Neural cell (in vitro differentiated cells): ENCODE data around the gene STAT2. TPM values are rescaled to one million over a fixed set of nuclear protein-coding genes. Genes with fewer than 3 reads are reported as not detected.

Experiments
- H2AFZ ChIP-seq: fragments of 200-600, 300-800 bp; sonication (generic), shearing (Covaris generic); 2 replicates; pipeline ENCODE4 v1.6.0; 2014; ENCODE audit warnings: low read depth, mild to moderate bottlenecking, antibody characterized with exemption, low read length, moderate library complexity
- H3F3A ChIP-seq: fragments of 200-600 bp; shearing (Covaris generic); 2 replicates; pipeline ENCODE4 v1.6.1; 2016; ENCODE audit warnings: mild to moderate bottlenecking, moderate library complexity, mixed read lengths, antibody characterized with exemption, low read length; ENCODE audit not compliant: insufficient read depth, poor library complexity, severe bottlenecking
- H3K27ac ChIP-seq: fragments of 200-600, 300-800 bp; sonication (generic), shearing (Covaris generic); 2 replicates; pipeline ENCODE4 v1.5.1; 2014; ENCODE audit warnings: mild to moderate bottlenecking, low read length, moderate library complexity
- H3K27me3 ChIP-seq: fragments of 300-800, 200-600 bp; sonication (generic), shearing (Covaris generic); 2 replicates; pipeline ENCODE4 v1.6.0; 2014; ENCODE audit warnings: mild to moderate bottlenecking, low read depth, low read length, moderate library complexity; ENCODE audit not compliant: insufficient read depth
- H3K36me3 ChIP-seq: fragments of 300-800, 200-600 bp; sonication (generic), shearing (Covaris generic); 2 replicates; pipeline ENCODE4 v1.5.1; 2014; ENCODE audit warnings: mild to moderate bottlenecking, antibody characterized with exemption, low read length, moderate library complexity; ENCODE audit not compliant: insufficient read depth
- H3K4me2 ChIP-seq: fragments of 300-800, 200-600 bp; sonication (generic), shearing (Covaris generic); 2 replicates; pipeline ENCODE4 v1.6.0; 2014; ENCODE audit warnings: mild to moderate bottlenecking, low read length
- H3K4me3 ChIP-seq: fragments of 300-800, 200-600 bp; sonication (generic), shearing (Covaris generic); 2 replicates; pipeline ENCODE4 v1.5.1; 2014; ENCODE audit warnings: mild to moderate bottlenecking, low read length, moderate library complexity
- H3K79me2 ChIP-seq: fragments of 200-600 bp; shearing (Covaris generic); replicated peaks from 2 replicates; pipeline ENCODE4 v1.6.0; 2014; ENCODE audit warnings: mild to moderate bottlenecking, low read length, moderate library complexity; ENCODE audit not compliant: insufficient read depth
- H3K9ac ChIP-seq: fragments of 300-800, 200-600 bp; sonication (generic), shearing (Covaris generic); 2 replicates; pipeline ENCODE4 v1.6.1; 2016; ENCODE audit warnings: mild to moderate bottlenecking, low read length, mixed read lengths
- H3K9me2 ChIP-seq: fragments of 200-600 bp; shearing (Covaris generic); 2 replicates; pipeline ENCODE4 v1.6.1; 2016; ENCODE audit warnings: mild to moderate bottlenecking, low read length, mixed read lengths; ENCODE audit not compliant: insufficient read depth
- H3K9me3 ChIP-seq: fragments of 200-600, 300-800 bp; sonication (generic), shearing (Covaris generic); 2 replicates; pipeline ENCODE4 v1.6.1; 2016; ENCODE audit warnings: mild to moderate bottlenecking, mixed run types, low read length, moderate library complexity, mixed read lengths
- H4K20me1 ChIP-seq: fragments of 200-600 bp; shearing (Covaris generic); 2 replicates; pipeline ENCODE4 v1.6.1; 2016; ENCODE audit warnings: mild to moderate bottlenecking, mixed run types; ENCODE audit not compliant: insufficient read depth
- CTCF ChIP-seq: fragments of 450-650 bp; IDR thresholded peaks from 2 replicates; pipeline ENCODE4 v1.5.1; 2014; ENCODE audit warnings: antibody characterized with exemption, mild to moderate bottlenecking, moderate library complexity; ENCODE audit not compliant: poor library complexity, severe bottlenecking
- EP300 ChIP-seq: fragments of 450-650 bp; conservative IDR thresholded peaks from 2 replicates; pipeline ENCODE4 v1.6.1; 2014; ENCODE audit warnings: antibody characterized with exemption, mild to moderate bottlenecking, moderate library complexity; ENCODE audit not compliant: poor library complexity, severe bottlenecking
- EZH2 ChIP-seq: fragments of 200-600, 300-800 bp; shearing (Covaris generic), sonication (generic); IDR thresholded peaks from 2 replicates; pipeline ENCODE4 v1.6.1; 2014; ENCODE audit warnings: antibody characterized with exemption, low read length, borderline replicate concordance, mild to moderate bottlenecking; ENCODE audit not compliant: insufficient read depth, poor library complexity, severe bottlenecking
- MXI1 ChIP-seq: fragments of 450-650 bp; conservative IDR thresholded peaks from 2 replicates; pipeline ENCODE4 v1.6.1; 2014; ENCODE audit warnings: antibody characterized with exemption, mild to moderate bottlenecking; ENCODE audit not compliant: poor library complexity, severe bottlenecking
- POLR2AphosphoS5 ChIP-seq: IDR thresholded peaks from 2 replicates; pipeline ENCODE4 v1.6.1; 2012
- RAD21 ChIP-seq: fragments of 450-650 bp; conservative IDR thresholded peaks from 2 replicates; pipeline ENCODE4 v1.6.1; 2014; ENCODE audit warnings: antibody characterized with exemption, mild to moderate bottlenecking, moderate library complexity
- REST ChIP-seq: IDR thresholded peaks from 2 replicates; pipeline ENCODE4 v1.6.1; 2012; ENCODE audit warnings: borderline replicate concordance
- SMC3 ChIP-seq: fragments of 450-650 bp; conservative IDR thresholded peaks from 2 replicates; pipeline ENCODE4 v1.6.1; 2014; ENCODE audit warnings: antibody characterized with exemption, mild to moderate bottlenecking, moderate library complexity; ENCODE audit not compliant: poor library complexity
- TAF1 ChIP-seq: IDR thresholded peaks from 2 replicates; pipeline ENCODE4 v1.6.1; 2012; ENCODE audit warnings: low read depth
- polyA plus RNA-seq: library from polyadenylated mRNA; depleted of rRNA; stranded (reverse); fragments of >200 nt; gene quantifications from 2 replicates; pipeline ENCODE4 v1.2.3, GENCODE V29; 2014

Gene STAT2
- polyA plus RNA-seq, 1 donor from 2014 or later: 88.2 TPM

GRCh38 chr12:56299308-56299852, 60.5 kb downstream of the STAT2 start:
- H3K4me2 ChIP-seq: peak overlapping the region; percentile 87

GRCh38 chr12:56298828-56299227, 61.1 kb downstream of the STAT2 start:
- H3K9me2 ChIP-seq: no peaks in the 10 kb centered on the region
- no peak overlapping the region for H3K27ac ChIP-seq
- H3F3A ChIP-seq: no peaks in the 10 kb centered on the region
- H3K4me2 ChIP-seq: peak overlapping the region; percentile 87
- H3K36me3 ChIP-seq: no peaks in the 10 kb centered on the region
- H3K79me2 ChIP-seq: peaks cover 26% of the 10 kb centered on the region
- peak overlapping the region; percentile 80 for H3K9ac ChIP-seq
- no peaks in the 10 kb centered on the region for H3K27me3 ChIP-seq
- no peak overlapping the region for H2AFZ ChIP-seq
- no peaks in the 10 kb centered on the region for H4K20me1 ChIP-seq
- H3K4me3 ChIP-seq: peak overlapping the region; percentile 99
- H3K9me3 ChIP-seq: no peaks in the 10 kb centered on the region
- TF ChIP-seq MXI1: no peak
- TF ChIP-seq RAD21: no peak
- TF ChIP-seq REST: no peak
- no peak for TF ChIP-seq CTCF
- no peak for TF ChIP-seq POLR2AphosphoS5
- TF ChIP-seq SMC3: no peak

More at GRCh38 chr12:56299308-56299852, 60.5 kb downstream of the STAT2 start:
- peak overlapping the region; percentile 99 for H3K4me3 ChIP-seq
- no peaks in the 10 kb centered on the region for H3F3A ChIP-seq
- no peaks in the 10 kb centered on the region for H3K36me3 ChIP-seq
- H3K27ac ChIP-seq: peak overlapping the region; percentile 74
- peak overlapping the region; percentile 80 for H3K9ac ChIP-seq
- H3K9me3 ChIP-seq: no peaks in the 10 kb centered on the region
- no peaks in the 10 kb centered on the region for H3K9me2 ChIP-seq
- no peaks in the 10 kb centered on the region for H4K20me1 ChIP-seq
- H3K27me3 ChIP-seq: no peaks in the 10 kb centered on the region
- peaks cover 26% of the 10 kb centered on the region for H3K79me2 ChIP-seq
- peak overlapping the region; percentile 38 for H2AFZ ChIP-seq
- TF ChIP-seq REST (no peak), RAD21 (no peak), POLR2AphosphoS5 (no peak), TAF1 (no peak), SMC3 (no peak), EP300 (no peak), EZH2 (no peak), CTCF (no peak), MXI1 (no peak)
